HepG2 (cell line): ENCODE results near the gene SNAI3. TPM values are rescaled to one million over a fixed set of nuclear protein-coding genes. Genes with fewer than 3 reads are reported as not detected.

ENCODE experiments used
- CENPBD1 ChIP-seq: sonication (generic); formaldehyde crosslinking; IDR thresholded peaks from 2 replicates; pipeline ENCODE4 v1.8.0; 2022; ENCODE audit warnings: missing genetic modification reagents, low read depth, mild to moderate bottlenecking, borderline replicate concordance
- CHD2 ChIP-seq: IDR thresholded peaks from 2 replicates; pipeline ENCODE4 v1.6.1; 2011; ENCODE audit warnings: low read depth, low read length, improper control_type of control experiment
- DRAP1 ChIP-seq: IDR thresholded peaks from 2 replicates; pipeline ENCODE4 v1.6.1; 2016; ENCODE audit warnings: missing genetic modification reagents, missing compliant biosample characterization
- ELK4 ChIP-seq: sonication (generic); formaldehyde crosslinking; IDR thresholded peaks from 2 replicates; pipeline ENCODE4 v1.9.0; 2021; ENCODE audit warnings: missing genetic modification reagents, borderline replicate concordance
- FOXM1 ChIP-seq: sonication (generic); formaldehyde crosslinking; IDR thresholded peaks from 2 replicates; pipeline ENCODE4 v1.5.0; 2020; ENCODE audit warnings: missing genetic modification reagents
- GZF1 ChIP-seq: sonication (generic); formaldehyde crosslinking; IDR thresholded peaks from 2 replicates; pipeline ENCODE4 v1.5.1; 2020; ENCODE audit warnings: mild to moderate bottlenecking, missing genetic modification reagents
- HMG20B ChIP-seq: conservative IDR thresholded peaks from 2 replicates; pipeline ENCODE4 v1.6.1; 2016; ENCODE audit warnings: missing genetic modification reagents, missing compliant biosample characterization
- HNF4A ChIP-seq: sonication (generic); formaldehyde crosslinking; IDR thresholded peaks from 2 replicates; pipeline ENCODE4 v1.4.0; 2020; ENCODE audit warnings: missing genetic modification reagents
- KDM5A ChIP-seq: fragments of 200-600 bp; sonication (generic); IDR thresholded peaks from 2 replicates; pipeline ENCODE4 v1.7.0; 2018; ENCODE audit warnings: antibody characterized with exemption, mild to moderate bottlenecking, low read length, borderline replicate concordance
- PAXIP1 ChIP-seq: sonication (generic); formaldehyde crosslinking; conservative IDR thresholded peaks from 2 replicates; pipeline ENCODE4 v1.4.0; 2020; ENCODE audit warnings: mild to moderate bottlenecking, missing genetic modification reagents, moderate library complexity
- SMARCE1 ChIP-seq: fragments of 450-650 bp; IDR thresholded peaks from 2 replicates; pipeline ENCODE4 v1.6.1; 2017; ENCODE audit warnings: borderline replicate concordance
- ZMAT5 ChIP-seq: sonication (generic); formaldehyde crosslinking; IDR thresholded peaks from 2 replicates; pipeline ENCODE4 v1.5.0; 2020; ENCODE audit warnings: mild to moderate bottlenecking, low read depth, missing genetic modification reagents, borderline replicate concordance
- ZNF251 ChIP-seq: sonication (generic); formaldehyde crosslinking; IDR thresholded peaks from 2 replicates; pipeline ENCODE4 v1.9.0; 2021; ENCODE audit warnings: mild to moderate bottlenecking, missing genetic modification reagents
- ZNF34 ChIP-seq: sonication (generic); formaldehyde crosslinking; IDR thresholded peaks from 2 replicates; pipeline ENCODE4 v1.4.0; 2020; ENCODE audit warnings: mild to moderate bottlenecking, missing genetic modification reagents, borderline replicate concordance
- ZNF503 ChIP-seq: sonication (generic); formaldehyde crosslinking; IDR thresholded peaks from 2 replicates; pipeline ENCODE4 v1.4.0; 2020; ENCODE audit warnings: missing genetic modification reagents
- ZNF605 ChIP-seq: sonication (generic); formaldehyde crosslinking; IDR thresholded peaks from 2 replicates; pipeline ENCODE4 v1.8.0; 2022; ENCODE audit warnings: mild to moderate bottlenecking, missing genetic modification reagents
- ZNF644 ChIP-seq: IDR thresholded peaks from 2 replicates; pipeline ENCODE4 v1.6.1; 2016; ENCODE audit warnings: low read depth
- ZSCAN22 ChIP-seq: sonication (generic); formaldehyde crosslinking; IDR thresholded peaks from 2 replicates; pipeline ENCODE4 v1.4.0; 2020; ENCODE audit warnings: mild to moderate bottlenecking, missing genetic modification reagents
- polyA plus RNA-seq, 8 experiments: library from polyadenylated mRNA; depleted of rRNA in 3 of 8; stranded (reverse) in 7 of 8; unstranded in 1 of 8; fragments of >200 nt; fragmentation: Illumina TruSeq in 4 of 8; extraction: Trizol in 4 of 8; gene quantifications; 2 replicates each; pipeline versions ENCODE4 v1.2.1 to v1.2.3, GENCODE V29; 2011 to 2016; ENCODE audit warnings: low read depth in 4 of 8, missing spikeins in 1 of 8, mixed read lengths in 1 of 8; ENCODE audit not compliant: insufficient read depth in 1 of 8
- total RNA-seq, 5 experiments: library from RNA; depleted of rRNA; stranded (reverse); fragments of >200 nt; fragmentation: Illumina TruSeq; extraction: Trizol; gene quantifications; 2 replicates each; pipeline ENCODE4 v1.2.3, GENCODE V29; 2016; ENCODE audit warnings: low read depth in 1 of 5

Gene SNAI3
- total and polyA plus RNA-seq, 2 of the 13 experiments (the other 11 are each of a cell fraction or from before 2014, with no cell fraction given), result 0.09 to 0.18 TPM

GRCh38 chr16:88651276-88651988 is 34.9 kb downstream of the SNAI3 start (continued):
- TF ChIP-seq ZNF34 (CRISPR knock-in tag) (no peak), ZMAT5 (CRISPR knock-in tag) (no peak), CENPBD1 (CRISPR knock-in tag) (no peak), ZSCAN22 (CRISPR knock-in tag) (0 out of 2 replicates have a peak, but pooled peaks have one; percentile 23), DRAP1 (CRISPR knock-in tag) (peak; percentile 85), FOXM1 (CRISPR knock-in tag) (no peak), KDM5A (peak; percentile 58; the same call in 1 of the 2 replicates), ZNF605 (CRISPR knock-in tag) (peak; percentile 82; the same call in 1 of the 2 replicates), GZF1 (peak; percentile 34; the same call in 1 of the 2 replicates), ZNF251 (CRISPR knock-in tag) (no peak), CHD2 (no peak), HMG20B (CRISPR knock-in tag) (peak; percentile 89), HNF4A (CRISPR knock-in tag) (peak; percentile 67), ZNF503 (CRISPR knock-in tag) (0 out of 2 replicates have a peak, but pooled peaks have one; percentile 48), ZNF644 (CRISPR knock-in tag) (no peak), SMARCE1 (no peak), PAXIP1 (peak; percentile 98), ELK4 (CRISPR knock-in tag) (no peak)
